Eye (tissue), 1 donor: ENCODE results near the gene DDX18.
A peak's percentile ranks its signal among the peaks of the same experiment; 100 is the strongest.

Source experiments
- DNase-seq: peaks from one replicate; pipeline ENCODE4 v3.0.0-alpha.2; 2015

The DDX18 gene

GRCh38 chr2:117835990-117836760, 21.7 kb downstream of the DDX18 start:
- DNase-seq: peak; percentile 92

GRCh38 chr2:117845304-117845703, 30.8 kb downstream of the DDX18 start:
- no peak for DNase-seq

- peak; percentile 17 for DNase-seq
Measured at GRCh38 chr2:117850015-117850414, 35.5 kb downstream of the DDX18 start.

GRCh38 chr2:117850461-117850860, 36.0 kb downstream of the DDX18 start:
- no peak for DNase-seq

- no peak for DNase-seq
Measured at GRCh38 chr2:117851969-117852368, 37.5 kb downstream of the DDX18 start.

GRCh38 chr2:117853316-117853715, 38.8 kb downstream of the DDX18 start:
- no peak for DNase-seq

GRCh38 chr2:117853873-117854272, 39.4 kb downstream of the DDX18 start:
- no peak for DNase-seq

GRCh38 chr2:117854610-117855009, 40.1 kb downstream of the DDX18 start:
- no peak for DNase-seq

- DNase-seq: no peak
Measured at GRCh38 chr2:117855886-117856285, 41.4 kb downstream of the DDX18 start.

- no peak for DNase-seq
Measured at GRCh38 chr2:117856415-117857210, 42.1 kb downstream of the DDX18 start.

- no peak for DNase-seq
Measured at GRCh38 chr2:117858336-117858735, 43.8 kb downstream of the DDX18 start.

- no peak for DNase-seq
Measured at GRCh38 chr2:117858892-117859531, 44.5 kb downstream of the DDX18 start.

GRCh38 chr2:117859532-117859911, 45.0 kb downstream of the DDX18 start:
- no peak for DNase-seq

- DNase-seq: no peak
Measured at GRCh38 chr2:117859924-117860647, 45.6 kb downstream of the DDX18 start.

GRCh38 chr2:117862459-117862858, 48.0 kb downstream of the DDX18 start:
- DNase-seq: no peak

GRCh38 chr2:117875786-117876185, 61.3 kb downstream of the DDX18 start:
- DNase-seq: no peak

GRCh38 chr2:117879003-117879402, 64.5 kb downstream of the DDX18 start:
- no peak for DNase-seq
